ENCODE measurements around the gene NEK1. TPM values are rescaled to one million over a fixed set of nuclear protein-coding genes. Genes with fewer than 3 reads are reported as not detected.

Gene NEK1
- total and polyA plus RNA-seq, 12 donors = 3.6 to 18.6 (median 15.0) TPM

DNA sequence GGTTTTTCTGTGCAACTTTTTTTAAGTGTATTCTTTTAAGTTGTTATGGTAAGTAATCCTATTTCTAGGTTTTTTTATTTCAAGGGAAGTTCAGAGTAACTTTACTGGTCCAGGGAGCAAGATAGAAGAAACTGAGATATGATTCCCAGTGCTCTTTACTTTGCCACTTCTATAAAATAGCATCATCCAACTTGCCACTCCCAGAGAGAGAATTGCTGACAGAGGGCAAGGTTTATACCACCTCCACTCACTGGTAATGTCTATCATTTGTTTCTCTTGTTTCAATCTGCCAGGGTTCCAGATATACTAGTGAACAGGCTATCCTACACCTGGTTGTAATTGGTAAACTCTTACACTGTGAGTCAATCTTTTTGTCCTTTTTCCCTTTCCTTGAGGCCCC lies 4.5 kb upstream of the NEK1 start:
- intact Hi-C loops (cut with DNase I) = loop anchor here in 6 of 10 donors (5.0 to 10.0 kb wide), 11 partner anchors 48 to 438 kb away; partner anchors contain the start of genes MFAP3L (in 2 of the 6) and HPF1 (in 1 of the 6)
- TF ChIP-seq, protein P1, sequence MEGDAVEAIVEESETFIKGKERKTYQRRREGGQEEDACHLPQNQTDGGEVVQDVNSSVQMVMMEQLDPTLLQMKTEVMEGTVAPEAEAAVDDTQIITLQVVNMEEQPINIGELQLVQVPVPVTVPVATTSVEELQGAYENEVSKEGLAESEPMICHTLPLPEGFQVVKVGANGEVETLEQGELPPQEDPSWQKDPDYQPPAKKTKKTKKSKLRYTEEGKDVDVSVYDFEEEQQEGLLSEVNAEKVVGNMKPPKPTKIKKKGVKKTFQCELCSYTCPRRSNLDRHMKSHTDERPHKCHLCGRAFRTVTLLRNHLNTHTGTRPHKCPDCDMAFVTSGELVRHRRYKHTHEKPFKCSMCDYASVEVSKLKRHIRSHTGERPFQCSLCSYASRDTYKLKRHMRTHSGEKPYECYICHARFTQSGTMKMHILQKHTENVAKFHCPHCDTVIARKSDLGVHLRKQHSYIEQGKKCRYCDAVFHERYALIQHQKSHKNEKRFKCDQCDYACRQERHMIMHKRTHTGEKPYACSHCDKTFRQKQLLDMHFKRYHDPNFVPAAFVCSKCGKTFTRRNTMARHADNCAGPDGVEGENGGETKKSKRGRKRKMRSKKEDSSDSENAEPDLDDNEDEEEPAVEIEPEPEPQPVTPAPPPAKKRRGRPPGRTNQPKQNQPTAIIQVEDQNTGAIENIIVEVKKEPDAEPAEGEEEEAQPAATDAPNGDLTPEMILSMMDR (IDR thresholded peaks at IDR 0.05) = no peak
- DNase-seq (no peak), ATAC-seq (no peak)
- Histone ChIP-seq H3K4me1 (peaks cover 0 to 34% (median 18%) of the 10 kb centered on the region in 9 donors), H3K4me3 (no peak overlapping the region), H3K9me3 (no peaks in the 10 kb centered on the region), H3K27me3 (no peaks in the 10 kb centered on the region), H3K27ac (no peak overlapping the region), H3K36me3 (no peaks in the 10 kb centered on the region)

DNA sequence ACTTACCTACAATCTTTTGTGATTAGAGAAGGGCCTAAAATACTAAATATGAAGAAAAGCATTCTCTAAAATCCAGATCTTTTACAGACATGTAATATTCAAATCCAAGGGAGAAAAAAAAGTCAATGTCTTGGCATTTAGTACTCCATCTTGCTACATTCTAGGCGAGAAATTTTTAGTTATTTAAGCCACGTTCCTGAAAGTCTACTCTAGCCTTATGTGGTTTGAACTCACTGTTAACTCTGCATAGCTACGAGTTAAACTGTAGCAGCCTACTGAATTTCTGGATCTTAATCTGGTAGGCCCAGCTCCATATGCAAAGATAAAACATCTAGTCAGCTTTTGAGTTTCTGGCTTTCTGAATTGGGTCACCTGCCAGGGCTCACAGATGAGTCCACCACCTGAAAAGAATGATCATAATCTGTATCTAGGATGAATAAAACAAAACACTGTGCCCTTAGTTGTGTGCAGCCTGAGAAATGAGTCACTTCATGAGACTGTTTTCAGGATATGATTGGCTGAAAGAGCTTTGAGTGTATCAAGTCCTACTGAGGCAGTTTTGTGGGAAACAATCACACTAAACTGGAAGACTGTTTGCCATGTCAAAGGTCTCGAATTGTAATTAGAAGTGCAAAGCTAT lies 3.2 kb upstream of the NEK1 start:
- TF ChIP-seq, protein P1 (IDR thresholded peaks at IDR 0.05) = no peak
- Histone ChIP-seq H3K27me3 (no peaks in the 10 kb centered on the region), H3K4me1 (peaks cover 0 to 37% (median 25%) of the 10 kb centered on the region in 9 donors), H3K4me3 (no peak overlapping the region), H3K27ac (no peak overlapping the region), H3K36me3 (no peaks in the 10 kb centered on the region), H3K9me3 (no peaks in the 10 kb centered on the region)
- intact Hi-C loops (cut with DNase I) = loop anchor here in 6 of 10 donors (5.0 to 10.0 kb wide), 11 partner anchors 49 to 439 kb away; partner anchors contain the start of genes MFAP3L (in 2 of the 6) and HPF1 (in 1 of the 6)
- DNase-seq (no peak), ATAC-seq (no peak)
- 80 to 82% methylated on average over 4 of the region's 4 CpGs for WGBS, 2 donors

DNA sequence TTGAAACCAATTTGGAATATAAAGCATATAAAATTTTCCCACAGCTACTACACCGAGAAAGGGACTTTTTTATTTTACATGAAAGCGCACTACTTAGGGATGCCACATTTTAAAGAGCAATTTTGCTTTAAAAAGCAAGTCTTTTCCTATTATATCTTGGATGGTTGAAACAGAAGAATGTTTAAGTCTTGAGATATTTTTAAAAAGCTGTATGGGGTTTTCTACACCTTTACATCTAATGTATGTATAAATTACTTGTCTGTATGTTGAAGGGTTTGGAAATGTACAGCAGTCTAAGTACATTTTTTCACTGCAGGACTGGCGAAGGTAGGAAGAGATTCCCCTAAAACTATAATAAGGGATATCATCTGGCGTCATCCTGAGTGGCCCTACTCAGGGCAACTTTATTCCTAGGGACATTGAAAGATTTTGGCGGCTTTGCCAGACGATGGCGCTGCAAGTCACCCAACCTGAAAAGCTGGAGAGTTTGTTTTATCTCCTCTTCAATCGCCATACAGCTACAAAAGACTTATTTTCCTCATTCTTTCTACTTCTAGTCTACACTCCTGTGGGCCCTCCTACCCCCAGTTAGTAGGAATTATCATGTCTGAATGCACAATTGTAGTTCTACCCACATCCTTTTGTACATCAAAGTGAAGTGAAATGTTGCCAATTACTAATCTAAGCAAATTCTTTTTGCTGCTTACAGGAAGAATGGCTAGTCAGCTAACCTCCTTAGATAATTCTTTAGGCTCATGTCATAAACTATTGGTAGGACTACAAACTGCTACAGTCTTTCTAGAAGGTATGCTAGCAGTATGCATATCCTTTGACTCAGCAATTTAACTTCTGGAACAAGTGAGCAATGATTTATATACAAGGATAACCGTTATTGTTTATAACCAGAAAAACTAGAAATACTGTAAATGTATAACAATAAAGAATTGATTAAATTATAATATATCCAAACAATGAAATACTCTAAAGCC lies 782 bp upstream of the NEK1 start:
- WGBS, 2 donors = 8 to 9% methylated on average over 9 of the region's 9 CpGs
- intact Hi-C loops (cut with DNase I) = loop anchor here in 9 of 10 donors (1.0 to 10.0 kb wide), 14 partner anchors 52 to 442 kb away; partner anchors contain the start of genes MFAP3L (in 6 of the 9) and HPF1 (in 1 of the 9)
- no peaks in the 10 kb centered on the region for H3K9me3 ChIP-seq
- H3K4me1 ChIP-seq = peaks cover 0 to 29% (median 23%) of the 10 kb centered on the region in 9 donors
- H3K4me3 ChIP-seq = peak overlapping the region; percentile 16 to 90 (median 76)
- H3K27ac ChIP-seq = peak overlapping the region in 9 of 10 donors; percentile 93 to 97 (median 95)
- H3K27me3 ChIP-seq = no peaks in the 10 kb centered on the region
- peak; percentile 66 to 74 for DNase-seq
- TF ChIP-seq, protein P1 (IDR thresholded peaks at IDR 0.05) = peak; percentile 37 to 84 (median 69)
- ATAC-seq = peak; percentile 51 to 78 (median 69)
- H3K36me3 ChIP-seq = peaks cover 0 to 7% (median 0%) of the 10 kb centered on the region in 9 donors

DNA sequence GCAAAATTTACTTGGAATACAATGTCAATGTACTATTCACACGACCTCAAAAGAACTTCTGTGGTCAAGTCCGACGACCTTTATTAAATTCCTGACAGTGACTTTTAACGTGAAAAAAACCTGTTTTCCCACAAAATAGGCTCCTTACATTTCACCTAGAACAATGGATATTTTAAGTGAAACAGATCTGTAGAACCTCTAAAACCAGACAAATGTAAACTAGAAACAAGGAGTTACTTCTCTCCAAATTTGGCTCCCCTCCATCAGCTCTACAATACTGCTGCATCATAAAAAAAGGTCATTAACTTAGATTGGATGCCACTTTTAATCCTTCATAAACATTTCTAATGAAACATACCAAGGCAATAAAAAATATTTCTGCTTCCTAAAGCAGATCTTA lies 1.2 kb downstream of the NEK1 start:
- ATAC-seq (no peak), DNase-seq (no peak)
- Histone ChIP-seq H3K4me1 (peaks cover 0 to 29% (median 23%) of the 10 kb centered on the region in 9 donors), H3K36me3 (peaks cover 0 to 8% (median 0%) of the 10 kb centered on the region in 9 donors), H3K27ac (peak overlapping the region in 5 of 10 donors; percentile 4 to 96 (median 94)), H3K9me3 (no peaks in the 10 kb centered on the region), H3K4me3 (peak overlapping the region in 9 of 10 donors; percentile 63 to 90 (median 83)), H3K27me3 (no peaks in the 10 kb centered on the region)
- WGBS, 2 donors = 33 to 36% methylated on average over 4 of the region's 4 CpGs
- intact Hi-C loops (cut with DNase I) = loop anchor here in 9 of 10 donors (5.0 to 10.0 kb wide), 13 partner anchors 54 to 444 kb away; partner anchors contain the start of genes MFAP3L (in 5 of the 9) and HPF1 (in 1 of the 9)
- TF ChIP-seq, protein P1 (IDR thresholded peaks at IDR 0.05) = no peak
